ENCODE data around the gene CENPX.

The CENPX gene

DNA sequence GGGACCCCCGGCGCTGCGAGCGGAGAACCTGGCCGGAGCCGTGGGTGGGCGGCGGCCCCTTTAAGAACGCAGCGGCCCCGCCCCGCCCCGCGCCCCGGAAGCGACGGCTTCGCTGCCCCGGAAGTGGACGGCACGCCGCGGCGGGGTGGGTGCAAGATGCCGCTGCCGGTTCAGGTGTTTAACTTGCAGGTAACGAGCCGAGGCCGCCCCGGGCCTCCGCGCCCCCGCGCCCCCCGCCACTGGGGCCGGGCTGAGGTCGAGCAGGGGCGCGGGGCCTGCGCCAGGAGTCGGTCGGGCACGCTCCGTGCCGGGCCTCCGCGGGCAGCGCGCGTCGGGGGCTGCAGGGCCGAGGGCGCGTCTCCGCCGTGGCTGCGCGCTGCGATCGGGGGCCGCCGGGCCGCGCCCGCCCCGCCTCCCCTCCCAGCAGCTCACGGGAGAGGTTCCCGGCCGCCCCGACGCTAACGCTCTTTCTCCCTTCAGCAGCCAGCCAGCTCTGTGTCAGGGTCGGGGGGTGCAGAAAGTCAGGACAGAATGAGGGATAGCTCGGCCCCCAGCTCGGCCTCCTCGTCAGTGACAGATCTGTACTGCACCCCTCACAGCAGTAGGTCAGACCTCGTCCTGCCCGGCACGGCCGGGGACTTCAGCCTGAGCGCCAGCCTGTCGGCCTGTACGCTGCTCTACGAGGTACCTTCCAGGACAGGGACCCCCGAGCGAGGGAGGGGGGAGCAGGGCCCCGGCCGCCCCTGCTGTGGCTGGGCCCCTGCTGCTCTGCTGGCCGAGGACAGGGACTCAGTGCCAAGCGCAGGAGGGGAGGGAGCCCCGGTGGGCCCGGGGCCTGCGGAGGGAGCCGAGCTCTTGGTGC lies 29.3 kb upstream of the CENPX start, which contains the start of the genes GPS1 and RFNG:
Gene GPS1 (plus strand): TSS at position 123 of the 862 bp plus-strand sequence. CDS start 34 bp downstream, at position 157.
Gene RFNG (minus strand): TSS at position 36 of the 862 bp plus-strand sequence. CDS start 45 bp downstream, outside the sequence.
- in situ Hi-C loops (cut with MboI; ENCODE audit: low sequenced_read_pairs, unreplicated experiment): no loop called here
- peak; percentile 95 for DNase-seq (ENCODE audit: low spot score)
- TF ChIP-seq, protein P1, sequence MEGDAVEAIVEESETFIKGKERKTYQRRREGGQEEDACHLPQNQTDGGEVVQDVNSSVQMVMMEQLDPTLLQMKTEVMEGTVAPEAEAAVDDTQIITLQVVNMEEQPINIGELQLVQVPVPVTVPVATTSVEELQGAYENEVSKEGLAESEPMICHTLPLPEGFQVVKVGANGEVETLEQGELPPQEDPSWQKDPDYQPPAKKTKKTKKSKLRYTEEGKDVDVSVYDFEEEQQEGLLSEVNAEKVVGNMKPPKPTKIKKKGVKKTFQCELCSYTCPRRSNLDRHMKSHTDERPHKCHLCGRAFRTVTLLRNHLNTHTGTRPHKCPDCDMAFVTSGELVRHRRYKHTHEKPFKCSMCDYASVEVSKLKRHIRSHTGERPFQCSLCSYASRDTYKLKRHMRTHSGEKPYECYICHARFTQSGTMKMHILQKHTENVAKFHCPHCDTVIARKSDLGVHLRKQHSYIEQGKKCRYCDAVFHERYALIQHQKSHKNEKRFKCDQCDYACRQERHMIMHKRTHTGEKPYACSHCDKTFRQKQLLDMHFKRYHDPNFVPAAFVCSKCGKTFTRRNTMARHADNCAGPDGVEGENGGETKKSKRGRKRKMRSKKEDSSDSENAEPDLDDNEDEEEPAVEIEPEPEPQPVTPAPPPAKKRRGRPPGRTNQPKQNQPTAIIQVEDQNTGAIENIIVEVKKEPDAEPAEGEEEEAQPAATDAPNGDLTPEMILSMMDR (IDR thresholded peaks at IDR 0.05; ENCODE audit: borderline replicate concordance, control extremely low read depth, extremely low read depth, insufficient read depth, missing control alignments): no peak

DNA sequence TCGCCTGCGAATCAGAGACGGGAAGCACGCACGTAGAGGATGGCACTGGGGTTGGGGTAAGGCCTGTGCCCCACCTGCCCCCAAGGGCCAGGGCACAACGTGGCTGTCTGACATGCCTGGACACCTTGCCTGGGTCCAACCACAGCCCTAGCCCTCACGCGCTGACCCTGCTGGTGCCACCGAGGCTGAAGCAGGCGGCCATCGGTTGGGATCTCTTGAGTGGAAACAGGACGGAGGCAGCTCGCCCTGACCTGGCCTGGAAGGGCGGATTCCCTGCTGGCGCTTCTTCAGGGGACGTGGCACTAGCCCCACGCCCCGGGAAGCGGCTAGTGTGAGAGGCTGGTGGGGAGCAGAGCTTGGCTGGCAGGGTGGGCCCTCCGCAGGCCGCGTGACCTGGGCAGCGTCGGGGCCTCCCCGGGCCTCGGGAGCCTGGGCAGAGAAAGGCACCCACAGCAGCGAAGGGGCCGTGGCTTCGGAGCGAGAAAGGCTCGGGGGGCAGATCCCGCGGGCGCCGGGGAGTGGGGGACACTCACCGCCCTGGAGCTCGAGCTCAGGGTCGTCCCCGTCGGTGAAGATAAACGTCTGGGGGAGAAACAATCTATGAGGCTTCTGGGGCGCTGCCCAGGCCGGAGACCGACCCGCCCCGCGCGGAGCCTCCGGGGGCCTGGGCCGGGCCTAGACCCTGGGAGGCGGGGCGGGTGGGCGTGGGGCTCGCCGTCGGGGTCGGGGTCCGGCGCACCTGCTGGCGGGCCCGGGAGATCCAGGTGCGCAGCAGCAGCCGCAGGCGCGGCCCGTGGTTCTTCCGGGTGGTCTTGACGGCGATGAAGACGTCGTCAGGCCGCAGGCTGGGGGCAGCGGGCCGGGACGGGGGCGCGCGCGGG lies 28.3 kb upstream of the CENPX start:
- in situ Hi-C loops (cut with MboI; ENCODE audit: low sequenced_read_pairs, unreplicated experiment): no loop called here
- no peak for DNase-seq (ENCODE audit: low spot score)
- TF ChIP-seq, protein P1 (IDR thresholded peaks at IDR 0.05; ENCODE audit: borderline replicate concordance, control extremely low read depth, extremely low read depth, insufficient read depth, missing control alignments): no peak

DNA sequence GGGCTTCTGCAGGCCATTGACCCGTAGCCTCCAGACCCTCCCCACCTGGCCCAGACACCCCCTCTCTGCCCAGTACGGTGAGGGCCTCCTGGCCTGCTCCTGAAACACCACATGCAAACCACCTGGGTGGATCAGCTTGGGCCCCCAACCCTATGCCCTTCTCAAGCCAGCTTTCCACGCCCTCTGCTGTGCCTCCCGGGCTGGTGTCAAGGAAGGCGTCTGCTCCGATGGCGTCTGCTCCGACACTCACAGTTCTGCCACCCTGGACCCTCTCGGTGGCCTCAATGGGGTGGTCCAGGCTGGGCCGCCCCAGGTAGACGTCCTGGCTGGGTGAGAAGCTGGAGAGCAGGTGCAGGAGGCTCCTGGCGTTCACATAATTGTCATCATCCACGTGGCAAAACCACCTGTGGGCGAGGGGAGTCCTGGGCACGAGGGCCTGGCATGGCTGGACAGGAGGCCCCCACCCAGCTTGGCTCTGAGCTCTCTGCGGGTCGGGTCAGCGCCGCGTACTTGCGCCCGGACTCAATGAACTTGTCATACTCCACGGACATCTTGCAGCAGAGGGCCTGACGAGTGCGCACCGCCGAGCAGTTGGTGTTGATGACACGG lies 27.6 kb upstream of the CENPX start:
- TF ChIP-seq, protein P1 (IDR thresholded peaks at IDR 0.05; ENCODE audit: borderline replicate concordance, control extremely low read depth, extremely low read depth, insufficient read depth, missing control alignments): no peak
- in situ Hi-C loops (cut with MboI; ENCODE audit: low sequenced_read_pairs, unreplicated experiment): no loop called here
- no peak for DNase-seq (ENCODE audit: low spot score)

DNA sequence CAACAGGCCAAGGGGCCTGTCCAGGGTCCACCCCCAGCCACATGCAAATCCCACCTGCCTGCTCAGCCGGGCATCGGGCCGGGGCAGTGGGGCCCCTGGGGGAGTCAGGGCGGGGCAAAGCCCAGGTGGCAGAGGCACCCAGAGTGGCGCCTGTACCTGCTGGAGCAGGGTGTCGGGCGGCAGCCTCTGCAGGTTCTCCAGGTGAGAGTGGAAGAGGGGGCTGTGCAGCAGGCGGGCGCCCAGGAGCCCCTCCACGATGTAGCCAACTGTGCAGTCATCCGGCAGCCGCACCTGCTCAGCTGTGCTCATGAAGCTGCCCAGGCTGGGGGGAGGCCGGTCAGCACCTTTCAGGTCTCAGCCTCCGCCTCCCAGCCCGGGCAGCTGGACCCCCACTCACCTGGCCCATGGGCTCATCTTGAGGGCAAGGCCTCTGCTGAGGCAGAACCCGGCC lies 26.9 kb upstream of the CENPX start:
- TF ChIP-seq, protein P1 (IDR thresholded peaks at IDR 0.05; ENCODE audit: borderline replicate concordance, control extremely low read depth, extremely low read depth, insufficient read depth, missing control alignments): no peak
- in situ Hi-C loops (cut with MboI; ENCODE audit: low sequenced_read_pairs, unreplicated experiment): no loop called here
- no peak for DNase-seq (ENCODE audit: low spot score)

DNA sequence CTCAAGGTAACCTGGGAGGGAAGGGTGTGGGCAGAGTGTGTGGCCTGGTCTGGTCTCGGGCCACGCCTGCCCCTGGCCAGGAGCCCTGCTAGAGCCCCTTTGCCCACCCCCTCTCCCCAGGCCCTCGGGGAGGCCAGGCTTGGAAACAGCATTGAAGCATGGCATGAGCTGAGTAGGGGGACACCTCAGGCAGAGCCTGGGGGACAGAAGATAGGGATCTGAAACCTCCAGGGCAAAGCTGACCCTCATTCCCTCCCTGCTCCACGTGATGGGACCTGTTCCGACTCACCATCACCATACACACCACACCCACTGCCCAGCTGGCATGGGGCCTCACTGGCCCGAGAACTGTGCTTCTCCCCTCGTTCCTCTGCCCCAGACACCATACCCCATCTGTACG lies 26.4 kb upstream of the CENPX start:
- TF ChIP-seq, protein P1 (IDR thresholded peaks at IDR 0.05; ENCODE audit: borderline replicate concordance, control extremely low read depth, extremely low read depth, insufficient read depth, missing control alignments): no peak
- DNase-seq (ENCODE audit: low spot score): no peak
- in situ Hi-C loops (cut with MboI; ENCODE audit: low sequenced_read_pairs, unreplicated experiment): no loop called here

DNA sequence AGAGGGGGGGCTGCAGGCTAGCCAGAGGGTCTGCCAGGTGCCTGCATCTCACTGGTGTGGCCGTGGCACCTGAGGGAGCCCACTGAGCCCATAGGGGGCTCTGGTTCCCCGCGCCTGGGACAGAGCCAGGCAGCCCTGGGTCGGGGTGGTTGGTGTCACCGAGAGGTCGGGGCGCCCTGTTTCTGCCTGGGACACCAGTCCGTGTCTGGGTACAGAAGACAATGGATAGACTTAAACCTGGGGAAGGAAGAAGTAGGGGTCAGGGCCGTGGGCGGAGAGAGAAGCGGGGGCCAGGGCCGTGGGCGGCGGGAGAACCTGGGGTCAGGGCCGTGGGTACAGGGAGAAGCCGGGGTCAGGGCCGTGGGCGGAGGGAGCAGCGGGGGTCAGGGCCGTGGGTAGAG lies 25.9 kb upstream of the CENPX start:
- TF ChIP-seq, protein P1 (IDR thresholded peaks at IDR 0.05; ENCODE audit: borderline replicate concordance, control extremely low read depth, extremely low read depth, insufficient read depth, missing control alignments): no peak
- in situ Hi-C loops (cut with MboI; ENCODE audit: low sequenced_read_pairs, unreplicated experiment): no loop called here
- no peak for DNase-seq (ENCODE audit: low spot score)

All from GM13976 (cell line).